Subcutaneous adipose tissue (tissue), 4 donors: Measurements from ENCODE around the gene DCLK1. TPM values are rescaled to one million over a fixed set of nuclear protein-coding genes. Genes with fewer than 3 reads are reported as not detected.

ENCODE experiments used
- total RNA-seq, 4 donors: library from RNA; depleted of rRNA; stranded (reverse); fragments of >200 nt; gene quantifications; one replicate each; pipeline ENCODE4 v1.1.0, GENCODE V29; 2016
- TF ChIP-seq, protein P1 (sequence below): fragments of 450-650 bp; IDR thresholded peaks from one replicate; pipeline ENCODE4 v1.5.1; 2016; ENCODE audit warnings: low read depth, mild to moderate bottlenecking, control low read depth, antibody characterized with exemption, moderate library complexity

DCLK1 gene
- total RNA-seq, 4 donors from 2014 or later = 78.9 to 116 (median 106) TPM

DNA sequence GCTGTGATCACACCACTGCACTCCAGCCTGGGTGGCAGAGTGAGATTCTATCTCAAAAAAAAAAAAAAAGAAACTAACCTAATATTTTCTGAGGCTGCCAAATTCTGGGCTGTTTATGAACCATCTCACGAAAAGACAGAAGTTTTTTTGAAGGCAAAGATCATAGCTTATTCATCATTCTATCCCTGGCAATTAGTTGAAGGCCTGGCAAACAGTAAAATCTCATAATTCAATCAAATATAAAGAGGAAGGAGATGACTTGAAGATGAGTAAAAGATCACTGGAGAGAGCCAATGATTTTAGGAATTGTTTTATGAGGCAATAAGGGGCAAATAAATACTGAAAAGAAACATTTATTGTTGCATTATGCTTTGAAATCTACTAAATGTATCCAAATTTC is 216.5 kb downstream of the DCLK1 start:
- TF ChIP-seq, protein P1, sequence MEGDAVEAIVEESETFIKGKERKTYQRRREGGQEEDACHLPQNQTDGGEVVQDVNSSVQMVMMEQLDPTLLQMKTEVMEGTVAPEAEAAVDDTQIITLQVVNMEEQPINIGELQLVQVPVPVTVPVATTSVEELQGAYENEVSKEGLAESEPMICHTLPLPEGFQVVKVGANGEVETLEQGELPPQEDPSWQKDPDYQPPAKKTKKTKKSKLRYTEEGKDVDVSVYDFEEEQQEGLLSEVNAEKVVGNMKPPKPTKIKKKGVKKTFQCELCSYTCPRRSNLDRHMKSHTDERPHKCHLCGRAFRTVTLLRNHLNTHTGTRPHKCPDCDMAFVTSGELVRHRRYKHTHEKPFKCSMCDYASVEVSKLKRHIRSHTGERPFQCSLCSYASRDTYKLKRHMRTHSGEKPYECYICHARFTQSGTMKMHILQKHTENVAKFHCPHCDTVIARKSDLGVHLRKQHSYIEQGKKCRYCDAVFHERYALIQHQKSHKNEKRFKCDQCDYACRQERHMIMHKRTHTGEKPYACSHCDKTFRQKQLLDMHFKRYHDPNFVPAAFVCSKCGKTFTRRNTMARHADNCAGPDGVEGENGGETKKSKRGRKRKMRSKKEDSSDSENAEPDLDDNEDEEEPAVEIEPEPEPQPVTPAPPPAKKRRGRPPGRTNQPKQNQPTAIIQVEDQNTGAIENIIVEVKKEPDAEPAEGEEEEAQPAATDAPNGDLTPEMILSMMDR = no peak

DNA sequence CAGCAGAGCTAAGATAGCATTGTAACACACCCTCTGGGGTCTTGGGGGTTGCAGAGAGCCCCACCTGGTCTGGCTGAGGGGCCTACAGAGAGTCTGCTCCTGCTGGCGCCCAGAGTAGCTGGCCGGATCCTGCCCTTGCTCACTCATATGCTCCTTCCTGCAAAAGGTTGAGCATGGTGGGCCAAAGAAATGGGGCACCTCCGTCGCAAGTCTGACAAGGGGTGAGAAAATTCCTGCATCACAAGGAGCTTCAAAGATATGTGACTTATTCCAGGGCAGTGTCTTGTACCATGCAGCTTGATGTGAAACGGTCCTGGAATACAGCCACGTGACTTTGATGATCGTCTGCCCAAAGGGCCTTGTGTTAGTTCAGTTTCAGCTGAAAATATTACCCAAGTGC is 218.3 kb downstream of the DCLK1 start:
- TF ChIP-seq, protein P1 = no peak

DNA sequence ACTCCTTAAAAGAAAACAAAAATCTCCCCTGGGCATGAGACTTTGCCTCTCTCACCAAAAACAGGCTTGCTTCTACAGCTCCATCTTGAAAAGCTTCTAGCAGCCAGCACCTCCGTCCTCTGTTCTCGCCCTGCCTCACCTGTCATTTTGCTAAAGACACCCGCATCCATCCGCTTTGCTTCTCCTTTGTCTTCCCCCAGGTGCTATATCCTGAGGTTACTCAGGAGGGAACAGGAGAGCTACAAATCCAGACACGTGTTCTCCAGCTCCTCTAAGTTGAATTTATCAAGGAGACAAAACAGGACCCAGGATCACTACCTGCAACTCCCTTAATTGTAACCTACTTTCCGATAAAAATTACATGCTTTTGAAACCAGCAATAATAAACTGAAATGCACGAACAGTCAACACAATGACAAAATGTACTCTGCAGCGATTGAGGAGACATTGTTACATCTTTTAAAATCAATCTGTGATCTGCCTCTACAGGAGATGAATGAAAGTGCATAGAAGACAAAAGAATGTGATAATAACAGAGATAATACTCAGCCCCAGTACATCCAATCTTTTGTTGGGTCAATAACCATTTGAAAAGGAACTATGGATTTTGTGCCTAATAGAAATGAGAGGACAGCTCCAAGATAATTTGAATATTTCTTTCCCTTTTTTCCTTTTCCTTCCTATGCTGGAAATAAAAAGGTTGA is 221.2 kb downstream of the DCLK1 start:
- TF ChIP-seq, protein P1 = no peak

DNA sequence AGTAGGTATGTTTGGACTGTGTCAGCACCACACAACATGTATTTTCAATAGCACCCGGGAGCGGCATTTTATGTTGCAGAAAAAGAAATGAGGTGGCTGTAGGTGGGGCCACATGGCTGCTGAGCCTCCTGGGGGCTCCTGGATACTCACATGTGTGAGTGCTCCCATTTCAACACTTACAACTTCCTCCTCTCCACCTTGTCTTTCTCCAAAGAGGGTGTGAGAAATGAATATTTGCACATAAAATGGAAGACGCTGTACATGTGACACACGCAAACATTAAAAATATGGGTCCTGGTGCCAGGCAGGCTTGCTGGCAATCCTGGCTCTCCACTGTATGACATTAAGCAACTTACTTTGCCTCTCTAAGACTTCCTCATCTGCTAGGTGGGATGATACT is 222.1 kb downstream of the DCLK1 start:
- TF ChIP-seq, protein P1 = no peak

DNA sequence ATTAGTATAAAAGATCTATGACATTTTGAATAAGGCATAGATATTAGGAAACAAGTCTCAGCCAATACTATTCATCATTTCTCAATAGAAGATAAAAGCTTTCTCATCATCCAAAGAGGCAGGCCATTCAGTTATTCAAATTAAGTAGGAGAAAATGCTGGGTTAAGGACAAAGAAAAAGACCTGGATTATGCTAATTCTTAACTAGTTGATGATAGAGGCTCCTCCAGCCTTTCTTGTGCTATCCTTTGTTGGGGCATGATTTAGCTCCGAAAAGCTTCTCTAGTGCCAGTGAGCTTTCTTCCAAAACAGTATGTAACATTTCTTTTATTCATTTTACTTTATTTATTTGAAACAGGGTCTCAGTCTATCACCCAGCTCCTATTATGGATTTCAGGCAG is 223.0 kb downstream of the DCLK1 start:
- TF ChIP-seq, protein P1 = no peak

DNA sequence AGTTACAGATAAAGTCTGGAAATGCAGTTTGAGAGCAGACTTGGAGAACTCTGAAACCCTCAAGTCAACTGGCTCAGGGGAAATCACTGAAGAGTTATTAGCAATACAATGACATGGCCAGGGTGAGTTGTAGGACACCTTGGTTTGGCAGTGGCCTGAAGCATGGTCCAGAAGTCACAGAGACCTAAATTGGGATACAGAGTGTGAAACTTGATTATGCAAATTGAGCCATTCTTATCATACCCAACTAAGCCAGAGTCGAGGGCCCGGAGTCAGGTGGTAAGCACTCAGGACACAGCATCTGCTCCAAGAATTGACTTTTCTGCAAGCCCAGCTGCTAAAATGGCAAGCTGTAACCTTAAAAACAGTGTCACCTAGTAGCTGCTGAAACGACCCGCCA is 224.5 kb downstream of the DCLK1 start:
- TF ChIP-seq, protein P1 = no peak

DNA sequence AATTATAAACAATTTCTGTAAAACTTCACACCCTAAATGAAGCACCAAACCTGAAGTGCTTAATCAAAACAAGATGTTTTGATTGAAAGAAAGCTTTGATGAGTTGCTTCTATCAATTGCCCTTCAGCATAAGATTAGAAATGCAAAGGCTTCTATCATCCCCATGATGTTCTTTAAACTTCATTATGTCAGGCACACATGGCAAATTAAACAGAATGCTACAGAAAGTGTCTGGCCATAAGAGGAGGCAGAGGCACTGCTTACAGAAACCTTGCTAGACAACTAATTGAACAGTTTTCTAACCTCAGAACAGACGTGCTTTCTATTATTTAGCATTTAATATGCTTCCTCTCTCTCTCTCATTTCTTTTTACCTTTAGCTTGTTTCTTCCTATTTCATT is 228.1 kb downstream of the DCLK1 start:
- TF ChIP-seq, protein P1 = no peak
